ENCODE measurements around the gene LRP5. TPM values are rescaled to one million over a fixed set of nuclear protein-coding genes. Genes with fewer than 3 reads are reported as not detected.
"Not testable (repeated sequence)": the region's sequence is repeated elsewhere in the genome, so short reads cannot be mapped to it uniquely, and the experiment has no call there.

LRP5 gene
- total RNA-seq, 1 donor from 2014 or later, result 162 TPM

GRCh38 chr11:68298659-68299516 lies 13.5 kb upstream of the LRP5 start:
- Mint-ChIP-seq H3K9me3 (ENCODE audit: unreplicated experiment) (no peaks in the 10 kb centered on the region), H3K27ac (ENCODE audit: unreplicated experiment) (peak overlapping the region; percentile 39), H3K27me3 (ENCODE audit: unreplicated experiment) (no peaks in the 10 kb centered on the region)

GRCh38 chr11:68299517-68299879 lies 12.9 kb upstream of the LRP5 start:
- not testable (repeated sequence) for DNase-seq (ENCODE audit: extremely low spot score, unreplicated experiment); H3K36me3 Mint-ChIP-seq (ENCODE audit: unreplicated experiment)

More at GRCh38 chr11:68298659-68299516, 13.5 kb upstream of the LRP5 start:
- DNase-seq (ENCODE audit: extremely low spot score, unreplicated experiment), result no peak
- Mint-ChIP-seq H3K4me1 (ENCODE audit: unreplicated experiment) (peaks cover 24% of the 10 kb centered on the region), H3K4me3 (ENCODE audit: unreplicated experiment) (no peak overlapping the region), H3K36me3 (ENCODE audit: unreplicated experiment) (no peaks in the 10 kb centered on the region)
- TF ChIP-seq CTCF (IDR thresholded peaks at IDR 0.05), result no peak

GRCh38 chr11:68300076-68300830 lies 12.1 kb upstream of the LRP5 start:
- H3K4me3 Mint-ChIP-seq (ENCODE audit: unreplicated experiment), result no peak overlapping the region
- no peak for TF ChIP-seq CTCF (IDR thresholded peaks at IDR 0.05)
- H3K27ac Mint-ChIP-seq (ENCODE audit: unreplicated experiment), result no peak overlapping the region
- DNase-seq (ENCODE audit: extremely low spot score, unreplicated experiment), result no peak
- peaks cover 24% of the 10 kb centered on the region for H3K4me1 Mint-ChIP-seq (ENCODE audit: unreplicated experiment)
- no peaks in the 10 kb centered on the region for H3K9me3 Mint-ChIP-seq (ENCODE audit: unreplicated experiment)
- no peaks in the 10 kb centered on the region for H3K36me3 Mint-ChIP-seq (ENCODE audit: unreplicated experiment)
- H3K27me3 Mint-ChIP-seq (ENCODE audit: unreplicated experiment), result no peaks in the 10 kb centered on the region

More at GRCh38 chr11:68299517-68299879, 12.9 kb upstream of the LRP5 start:
- H3K4me3 Mint-ChIP-seq (ENCODE audit: unreplicated experiment); H3K27me3 Mint-ChIP-seq (ENCODE audit: unreplicated experiment); H3K27ac Mint-ChIP-seq (ENCODE audit: unreplicated experiment); H3K9me3 Mint-ChIP-seq (ENCODE audit: unreplicated experiment): not testable (repeated sequence)
- H3K4me1 Mint-ChIP-seq (ENCODE audit: unreplicated experiment), result peaks cover 24% of the 10 kb centered on the region

GRCh38 chr11:68302256-68302655 lies 10.1 kb upstream of the LRP5 start:
- H3K4me3 Mint-ChIP-seq (ENCODE audit: unreplicated experiment), result no peak overlapping the region
- no peak for TF ChIP-seq CTCF (IDR thresholded peaks at IDR 0.05)
- peaks cover 37% of the 10 kb centered on the region for H3K4me1 Mint-ChIP-seq (ENCODE audit: unreplicated experiment)
- H3K27me3 Mint-ChIP-seq (ENCODE audit: unreplicated experiment), result no peaks in the 10 kb centered on the region
- no peak overlapping the region for H3K27ac Mint-ChIP-seq (ENCODE audit: unreplicated experiment)
- H3K9me3 Mint-ChIP-seq (ENCODE audit: unreplicated experiment), result no peaks in the 10 kb centered on the region
- H3K36me3 Mint-ChIP-seq (ENCODE audit: unreplicated experiment), result no peaks in the 10 kb centered on the region
- DNase-seq (ENCODE audit: extremely low spot score, unreplicated experiment), result no peak

GRCh38 chr11:68302670-68303069 lies 9.7 kb upstream of the LRP5 start:
- peaks cover 37% of the 10 kb centered on the region for H3K4me1 Mint-ChIP-seq (ENCODE audit: unreplicated experiment)
- no peak for TF ChIP-seq CTCF (IDR thresholded peaks at IDR 0.05)

More at GRCh38 chr11:68302670-68303069, 9.7 kb upstream of the LRP5 start:
- no peaks in the 10 kb centered on the region for H3K9me3 Mint-ChIP-seq (ENCODE audit: unreplicated experiment)
- no peaks in the 10 kb centered on the region for H3K27me3 Mint-ChIP-seq (ENCODE audit: unreplicated experiment)
- DNase-seq (ENCODE audit: extremely low spot score, unreplicated experiment), result no peak
- no peaks in the 10 kb centered on the region for H3K36me3 Mint-ChIP-seq (ENCODE audit: unreplicated experiment)
- H3K27ac Mint-ChIP-seq (ENCODE audit: unreplicated experiment), result no peak overlapping the region
- no peak overlapping the region for H3K4me3 Mint-ChIP-seq (ENCODE audit: unreplicated experiment)

Data from osteocyte (in vitro differentiated cells).